ENCODE data around the gene RSRC2. TPM values are rescaled to one million over a fixed set of nuclear protein-coding genes. Genes with fewer than 3 reads are reported as not detected.
"Not testable (repeated sequence)": the region's sequence is repeated elsewhere in the genome, so short reads cannot be mapped to it uniquely, and the experiment has no call there.

RSRC2 gene
- total RNA-seq, 2 donors from 2014 or later = 35.8 to 43.8 TPM

DNA sequence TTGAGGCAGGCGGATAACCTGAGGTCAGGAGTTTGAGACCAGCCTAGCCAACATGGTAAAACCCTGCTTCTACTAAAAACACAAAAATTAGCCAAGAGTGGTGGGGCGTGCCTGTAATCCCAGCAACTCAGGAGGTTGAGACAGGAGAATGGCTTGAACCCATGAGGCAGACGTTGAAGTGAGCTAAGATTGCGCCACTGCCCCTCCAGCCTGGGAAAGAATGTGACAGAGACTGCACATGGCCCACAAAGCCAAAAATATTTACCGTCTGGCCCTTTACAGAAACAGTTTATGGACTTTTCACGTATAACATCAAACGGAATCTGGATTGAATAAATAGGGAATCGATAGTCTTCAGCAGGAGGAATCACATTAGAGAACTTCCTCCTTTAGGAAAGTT is 3.5 kb downstream of the RSRC2 start:
- DNase-seq (no peak), ATAC-seq (no peak)
- intact Hi-C loops (cut with DNase I) = loop anchor here in 1 of 2 donors (10.0 kb wide), 1 partner anchor 232 kb away; the partner anchor contains the start of gene DENR

DNA sequence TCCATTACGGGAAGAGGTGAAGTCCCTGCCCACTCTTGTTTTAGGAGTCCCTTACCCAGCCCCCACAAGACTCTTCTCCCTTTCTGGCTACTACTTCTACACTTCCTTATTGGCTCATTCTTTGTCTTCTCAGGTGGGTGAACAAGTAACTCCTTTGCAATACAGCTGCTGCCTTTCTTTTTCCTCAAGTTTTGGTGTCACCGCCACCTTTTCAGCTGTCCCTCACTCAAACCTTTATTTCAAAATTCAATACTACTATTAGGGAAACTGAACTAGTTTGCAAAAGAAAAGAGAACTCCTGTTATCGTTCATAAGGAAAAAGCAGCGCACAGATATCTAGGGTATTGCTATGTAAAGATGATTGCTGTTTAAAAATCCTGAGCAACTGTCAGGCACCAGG is 6.1 kb downstream of the RSRC2 start:
- DNase-seq = no peak
- intact Hi-C loops (cut with DNase I) = loop anchor here in 1 of 2 donors (10.0 kb wide), 1 partner anchor 234 kb away; the partner anchor contains the start of gene DENR
- no peak for ATAC-seq

DNA sequence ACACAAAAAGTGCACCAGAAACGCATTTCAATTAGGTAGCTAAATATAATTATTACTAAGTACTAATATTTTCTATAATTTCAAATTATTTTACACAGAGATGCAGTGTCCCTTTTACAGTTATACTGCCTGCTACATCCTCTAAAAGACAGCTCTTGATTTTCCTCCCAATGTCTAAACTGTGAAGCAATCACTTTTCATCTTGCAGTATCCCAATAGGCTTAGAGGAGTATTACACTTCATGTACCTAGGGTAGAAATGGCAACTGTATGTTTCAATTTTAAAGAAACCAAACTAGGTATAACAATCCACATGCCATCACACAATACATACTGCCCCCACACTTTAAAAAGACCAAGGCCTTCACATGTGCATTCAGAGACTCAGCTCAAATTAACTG is 7.3 kb downstream of the RSRC2 start:
- DNase-seq = no peak
- no peak for ATAC-seq
- intact Hi-C loops (cut with DNase I) = no loop called here

DNA sequence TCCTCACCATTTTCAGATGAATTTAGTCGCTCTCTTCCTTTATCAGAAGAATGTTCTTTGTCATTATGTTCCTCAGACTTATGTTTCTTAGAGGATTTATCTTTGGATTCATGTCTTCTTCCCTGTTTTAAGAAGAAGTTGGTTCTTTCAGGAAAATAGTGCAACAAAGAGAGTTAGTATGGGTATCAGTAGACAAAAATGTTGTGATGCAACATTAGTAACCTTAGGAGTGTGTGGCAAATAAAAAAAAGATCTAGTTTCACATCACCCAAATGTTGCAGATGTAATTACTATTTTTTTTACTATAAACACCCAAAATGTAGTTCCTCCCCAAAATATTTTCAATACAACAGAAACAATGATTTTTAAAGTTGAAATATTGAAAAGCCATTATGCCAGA is 7.8 kb downstream of the RSRC2 start:
- intact Hi-C loops (cut with DNase I) = no loop called here
- no peak for ATAC-seq
- DNase-seq = no peak

DNA sequence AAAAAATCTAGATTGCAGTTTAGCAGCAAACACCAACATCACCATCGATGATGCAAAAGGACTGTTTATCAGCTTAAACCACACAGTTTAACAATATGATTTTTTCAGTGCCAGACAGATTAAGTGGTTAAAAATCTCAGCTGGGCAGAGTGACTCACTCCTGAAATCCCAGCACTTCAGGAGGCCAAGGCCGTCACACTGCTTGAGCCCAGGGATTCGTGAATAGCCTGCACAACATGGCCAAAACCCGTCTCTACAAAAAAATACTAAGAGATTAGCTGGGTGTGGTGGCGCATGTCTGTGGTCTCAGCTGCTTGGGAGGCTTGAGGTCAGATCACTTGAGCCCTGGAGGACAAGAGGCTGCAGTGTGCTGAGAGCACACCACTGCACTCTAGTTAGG is 8.9 kb downstream of the RSRC2 start:
- intact Hi-C loops (cut with DNase I) = no loop called here
- DNase-seq (no peak), ATAC-seq (peak in 1 of 2 donors; percentile 90)

DNA sequence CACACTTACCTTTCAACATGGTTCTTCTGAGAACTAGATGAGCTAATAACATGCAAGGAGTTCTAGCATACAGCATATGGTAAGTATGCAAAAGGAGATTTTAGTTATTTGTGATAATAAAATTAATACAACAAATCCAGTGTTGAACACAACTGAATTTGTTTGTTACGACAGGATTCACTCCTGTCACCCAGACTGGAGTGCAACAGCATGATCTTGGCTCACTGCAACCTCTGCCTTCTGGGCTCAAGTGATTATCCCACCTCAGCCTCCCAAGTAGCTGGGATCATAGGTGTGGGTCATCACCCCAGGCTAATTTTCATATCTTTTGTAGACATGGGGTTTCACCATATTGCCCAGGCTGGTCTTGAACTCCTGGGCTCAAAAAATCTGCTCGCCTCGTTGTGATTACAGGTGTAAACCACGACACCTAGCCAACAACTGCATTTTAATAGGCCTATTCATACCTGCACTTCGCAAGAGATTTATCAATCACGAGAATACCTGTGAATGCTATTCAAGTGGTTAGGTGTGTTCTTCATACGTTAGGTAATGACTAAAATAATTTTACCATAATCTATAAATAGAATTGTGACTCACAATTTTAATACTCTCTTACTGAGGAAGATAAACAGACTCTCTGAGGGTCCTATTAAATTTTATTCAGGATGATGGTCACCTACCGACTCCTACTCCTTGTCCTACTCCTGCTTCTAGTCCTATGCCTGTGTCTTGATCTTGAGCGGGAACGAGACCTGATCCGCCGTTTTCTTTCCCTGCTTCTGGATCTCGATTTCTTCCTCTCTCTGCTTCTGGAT is 10.0 kb downstream of the RSRC2 start:
- no peak for ATAC-seq
- intact Hi-C loops (cut with DNase I) = no loop called here

DNA sequence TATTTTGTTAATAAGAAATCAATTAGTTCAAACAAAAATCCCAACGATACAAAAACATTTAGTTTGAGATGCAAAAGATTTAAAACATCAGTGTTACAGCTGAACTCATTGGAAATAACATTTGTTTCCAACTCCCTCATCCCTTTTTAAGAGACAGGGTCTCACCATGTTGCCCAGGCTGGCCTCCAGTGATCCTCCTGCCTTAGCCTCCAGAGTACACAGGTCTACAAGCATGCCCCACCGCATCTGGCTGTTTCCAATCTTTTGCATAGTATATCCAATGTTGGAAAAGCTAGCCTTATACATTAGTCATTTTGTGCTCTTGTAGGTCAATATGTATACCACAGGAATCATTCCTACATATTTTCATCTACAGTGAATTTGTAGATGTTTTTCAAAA is 11.5 kb downstream of the RSRC2 start:
- no peak for DNase-seq
- intact Hi-C loops (cut with DNase I) = no loop called here
- ATAC-seq = no peak

More for the DNA sequence above, 10.0 kb downstream of the RSRC2 start:
- DNase-seq = no peak

DNA sequence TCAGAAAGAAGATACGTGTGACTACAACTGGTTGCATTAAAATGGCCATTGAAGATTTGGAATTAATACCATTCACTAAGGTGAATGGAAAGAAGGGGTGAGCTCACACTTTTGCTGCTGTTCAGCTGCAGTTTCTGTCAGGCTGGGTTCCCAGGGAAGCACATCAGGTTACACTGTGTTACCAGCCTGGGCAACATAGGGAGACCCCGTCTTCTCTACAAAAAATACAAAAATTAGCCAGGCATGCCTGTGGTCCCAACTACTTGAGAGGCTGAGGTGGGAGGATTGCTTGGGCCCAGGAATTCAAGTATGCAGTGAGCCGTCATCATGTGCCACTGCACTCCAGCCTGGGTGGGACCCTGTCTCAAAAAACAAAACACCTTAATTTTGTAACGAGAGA is 13.1 kb downstream of the RSRC2 start:
- intact Hi-C loops (cut with DNase I) = no loop called here
- ATAC-seq = no peak
- DNase-seq = no peak

DNA sequence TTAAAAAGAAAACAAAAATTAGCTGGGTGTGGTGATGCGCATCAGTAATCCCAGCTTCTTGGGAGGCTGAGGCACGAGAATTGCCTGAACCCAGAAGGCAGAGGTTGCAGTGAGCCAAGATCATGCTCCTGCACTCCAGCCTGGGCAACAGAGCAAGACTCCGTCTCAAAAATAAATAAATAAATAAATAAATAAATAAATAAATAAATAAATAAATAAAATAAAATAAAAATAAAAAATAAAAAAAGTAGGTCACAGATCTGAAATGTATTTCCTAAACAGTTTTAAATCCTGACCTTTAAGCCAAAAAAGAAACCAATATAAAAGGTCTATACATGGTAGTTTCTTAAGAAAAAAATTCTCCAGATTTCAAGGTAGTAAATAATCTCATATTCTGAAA is 13.7 kb downstream of the RSRC2 start:
- ATAC-seq; DNase-seq; intact Hi-C loops (cut with DNase I): not testable (repeated sequence)

DNA sequence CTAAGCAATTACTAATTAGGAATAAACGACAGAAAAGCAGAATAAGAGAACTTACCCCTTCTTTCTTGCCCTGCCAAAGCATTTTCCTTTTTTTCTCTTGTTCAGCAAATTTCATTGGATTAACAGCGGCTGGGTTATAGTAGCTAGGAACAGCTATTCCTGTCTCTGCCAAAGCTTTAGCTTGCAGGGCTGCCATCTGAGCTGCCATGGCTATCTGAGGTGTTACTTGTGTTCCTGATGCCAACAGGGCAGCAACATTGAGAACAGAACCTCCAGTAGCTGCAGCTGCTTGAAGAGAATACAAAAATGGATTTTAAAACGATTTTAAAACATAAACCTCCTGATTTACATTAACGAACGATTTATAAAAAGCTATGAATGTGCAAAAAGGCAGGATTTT is 18.6 kb downstream of the RSRC2 start:
- intact Hi-C loops (cut with DNase I) = no loop called here
- DNase-seq (no peak), ATAC-seq (peak; percentile 48 to 79)

DNA sequence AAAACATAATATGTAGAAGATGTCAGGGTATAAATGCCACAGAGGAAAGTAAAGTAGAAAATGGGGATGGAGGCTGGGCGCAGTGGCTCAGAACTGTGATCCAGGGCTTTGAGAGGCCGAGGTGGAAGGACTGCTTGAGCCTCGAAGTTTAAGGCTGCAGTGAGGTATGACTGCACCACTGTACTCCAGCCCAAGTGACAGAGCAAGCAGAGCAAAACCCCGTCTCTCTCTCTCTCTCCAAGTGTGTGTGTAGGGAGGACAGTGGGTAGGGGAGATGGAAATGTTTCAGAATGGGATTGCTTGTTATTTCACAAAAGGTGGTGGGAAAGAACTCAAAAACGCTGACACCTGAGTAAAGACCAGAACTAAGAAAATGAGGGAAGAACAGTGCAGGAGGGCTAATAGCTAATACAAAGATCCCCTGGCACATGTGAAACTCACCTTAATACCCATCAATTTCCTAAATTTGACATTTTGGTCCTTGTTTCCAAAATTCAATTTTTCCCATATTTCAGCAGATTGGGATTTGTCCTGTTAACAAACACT is 20.3 kb downstream of the RSRC2 start:
- DNase-seq (no peak), ATAC-seq (no peak)
- intact Hi-C loops (cut with DNase I) = no loop called here

DNA sequence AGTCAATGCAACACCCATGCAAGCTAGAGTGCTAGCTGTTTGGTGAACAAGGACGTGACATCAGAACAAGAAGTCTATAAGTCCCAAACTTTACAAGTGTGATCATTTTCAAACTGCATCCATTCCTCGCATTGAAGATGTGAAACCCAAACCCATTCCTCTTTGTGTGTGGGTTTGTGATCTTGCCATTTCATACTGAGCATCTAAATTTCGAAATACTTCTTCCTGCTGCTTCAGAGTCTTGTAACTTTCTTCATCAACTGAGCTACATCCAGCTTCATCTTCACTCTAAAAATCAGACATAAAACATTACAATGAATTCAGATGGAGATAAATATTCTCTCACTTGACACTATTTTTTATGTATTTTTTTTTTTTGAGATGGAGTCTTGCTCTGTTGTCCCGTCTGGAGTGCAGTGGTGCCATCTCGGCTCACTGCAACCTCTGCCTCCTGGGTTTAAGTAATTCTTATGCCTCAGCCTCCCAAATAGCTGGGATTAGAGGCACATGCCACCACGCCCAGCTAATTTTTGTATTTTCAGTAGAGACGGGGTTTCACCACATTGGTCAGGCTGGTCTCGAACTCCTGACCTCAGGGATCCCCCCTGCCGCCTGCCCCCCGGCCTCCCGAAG is 21.2 kb downstream of the RSRC2 start:
- DNase-seq (no peak), ATAC-seq (no peak)
- intact Hi-C loops (cut with DNase I) = no loop called here

DNA sequence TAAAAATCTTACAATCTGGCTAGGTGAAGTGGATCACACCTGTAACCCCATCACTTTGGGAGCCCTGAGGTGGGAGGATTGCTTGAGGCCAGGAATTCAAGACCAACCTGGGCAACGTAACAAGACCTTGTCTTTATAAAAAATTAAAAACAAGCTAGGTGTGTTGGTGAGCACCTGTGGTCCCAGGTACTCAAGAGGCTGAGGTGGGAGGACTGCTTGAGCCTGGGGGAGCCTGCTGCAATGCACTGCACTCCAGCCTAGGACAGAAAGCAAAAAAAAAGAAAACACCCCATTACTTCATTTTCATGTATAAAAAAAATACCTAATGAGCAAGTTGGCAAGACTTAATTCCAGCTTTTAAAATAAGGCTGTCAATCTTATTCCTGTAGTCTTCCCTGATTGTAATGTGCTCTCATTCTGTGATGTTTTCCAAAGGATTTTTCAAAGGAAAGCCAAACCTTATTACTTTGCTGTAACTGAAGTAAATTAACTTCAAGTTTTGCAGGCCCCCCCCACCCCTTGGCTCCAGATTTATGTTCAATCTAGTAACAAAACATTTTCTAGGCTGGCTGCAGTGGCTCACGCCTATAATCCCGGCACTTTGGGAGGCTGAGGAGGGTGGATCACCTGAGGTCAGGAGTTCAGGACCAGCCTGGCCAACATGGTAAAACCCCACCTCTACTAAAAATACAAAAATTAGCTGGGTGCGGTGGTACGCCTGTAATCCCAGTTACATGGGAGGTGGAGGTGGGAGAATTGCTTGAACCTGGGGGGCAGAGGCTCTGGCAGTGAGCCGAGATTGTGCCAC is 22.7 kb downstream of the RSRC2 start:
- ATAC-seq (no peak), DNase-seq (no peak)
- intact Hi-C loops (cut with DNase I) = no loop called here

DNA sequence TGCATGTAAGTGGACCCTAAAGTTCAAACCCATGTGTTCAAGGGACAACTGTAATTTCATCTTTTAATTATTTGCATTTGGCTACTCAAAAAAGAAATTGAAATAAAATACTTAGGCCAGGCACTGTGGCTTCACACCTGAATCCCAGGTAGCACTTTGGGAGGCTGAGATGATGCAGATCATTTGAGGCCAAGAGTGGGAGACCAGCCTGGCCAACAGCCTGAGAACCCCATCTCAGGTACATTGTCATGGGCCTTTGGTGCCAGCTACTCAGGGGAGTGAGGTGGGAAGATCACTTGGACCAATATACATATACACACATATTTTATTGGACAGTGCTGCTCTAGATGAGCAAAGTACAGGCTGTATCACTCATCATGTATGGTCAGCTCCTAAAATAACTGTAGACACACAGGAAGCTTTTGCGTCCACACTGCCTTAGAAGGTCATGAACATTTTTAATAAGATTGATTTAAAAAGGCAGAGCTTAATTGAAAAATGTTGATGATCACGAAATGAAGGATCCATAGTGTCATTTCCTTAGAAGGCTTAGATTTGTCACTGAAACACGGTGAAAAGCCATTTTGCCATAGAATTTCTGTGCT is 23.5 kb downstream of the RSRC2 start:
- no peak for DNase-seq
- ATAC-seq = no peak
- intact Hi-C loops (cut with DNase I) = no loop called here

DNA sequence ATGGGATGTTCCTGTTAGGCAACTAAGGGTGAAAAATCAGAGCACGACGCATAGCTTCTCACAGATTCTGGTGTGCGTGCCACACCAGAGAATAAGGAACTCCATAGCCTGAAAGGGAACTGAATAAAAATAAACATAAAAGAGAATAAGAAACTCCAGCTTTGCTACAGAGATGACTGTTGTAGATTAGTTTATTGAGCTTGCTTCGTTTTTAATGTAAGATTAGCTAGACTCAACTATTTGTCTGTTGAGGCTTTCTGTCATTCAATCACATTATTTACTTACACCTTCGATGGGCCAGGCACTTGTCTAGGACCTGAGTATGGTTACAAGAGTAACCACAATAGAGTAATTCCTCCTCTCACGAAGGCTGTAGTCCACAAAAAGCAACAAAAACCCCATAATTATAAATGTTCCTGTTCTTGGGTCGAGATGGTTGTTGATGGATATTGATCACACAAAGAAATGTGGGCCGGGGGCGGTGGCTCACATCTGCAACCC is 25.2 kb downstream of the RSRC2 start:
- intact Hi-C loops (cut with DNase I) = no loop called here
- no peak for ATAC-seq
- no peak for DNase-seq

DNA sequence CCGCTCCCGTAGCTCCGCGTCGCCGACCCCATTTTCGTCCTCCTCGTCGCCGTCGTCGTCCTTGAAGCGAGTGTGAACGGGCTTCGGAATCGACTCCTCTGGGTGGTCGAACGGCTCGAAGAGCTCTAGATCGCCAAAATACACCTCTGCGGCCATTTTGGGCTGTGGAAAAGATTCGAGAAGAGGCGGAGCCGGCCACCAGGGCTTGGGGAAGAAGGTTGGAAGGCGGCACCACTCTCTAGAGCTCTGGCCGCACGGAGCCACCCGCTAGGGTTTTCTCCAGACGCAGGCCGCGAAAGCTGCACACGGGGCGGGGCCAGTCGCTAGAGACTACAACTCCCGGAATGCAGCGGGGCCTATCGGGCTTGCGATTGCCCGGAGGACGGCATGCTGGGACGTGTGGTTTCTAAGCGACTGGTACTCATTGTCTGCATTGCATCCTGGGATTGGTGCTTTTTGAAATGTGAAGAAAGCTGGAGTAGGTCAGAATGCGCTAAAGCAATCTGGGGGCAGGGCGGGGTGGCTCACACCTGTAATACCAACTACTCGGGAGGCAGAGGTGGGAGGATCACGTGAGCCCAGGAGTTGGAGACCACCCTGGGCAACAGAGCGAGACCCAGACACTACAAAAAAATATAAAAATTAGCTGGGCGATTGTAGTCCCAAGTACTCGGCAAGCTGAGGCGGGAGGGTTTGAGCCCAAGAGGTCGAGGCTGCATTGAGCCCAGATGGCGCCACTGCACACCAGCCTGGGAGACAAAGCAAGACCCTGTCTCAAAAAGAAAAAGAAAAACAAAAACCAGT is 25.8 kb downstream of the RSRC2 start, which contains the start of gene ZCCHC8:
Gene ZCCHC8, minus strand, starts transcription at position 248 of the 804 bp plus-strand sequence. Its CDS starts 92 bp downstream, at position 156.
- ATAC-seq (peak; percentile 98 to 99), DNase-seq (peak; percentile 98)
- intact Hi-C loops (cut with DNase I) = no loop called here

DNA sequence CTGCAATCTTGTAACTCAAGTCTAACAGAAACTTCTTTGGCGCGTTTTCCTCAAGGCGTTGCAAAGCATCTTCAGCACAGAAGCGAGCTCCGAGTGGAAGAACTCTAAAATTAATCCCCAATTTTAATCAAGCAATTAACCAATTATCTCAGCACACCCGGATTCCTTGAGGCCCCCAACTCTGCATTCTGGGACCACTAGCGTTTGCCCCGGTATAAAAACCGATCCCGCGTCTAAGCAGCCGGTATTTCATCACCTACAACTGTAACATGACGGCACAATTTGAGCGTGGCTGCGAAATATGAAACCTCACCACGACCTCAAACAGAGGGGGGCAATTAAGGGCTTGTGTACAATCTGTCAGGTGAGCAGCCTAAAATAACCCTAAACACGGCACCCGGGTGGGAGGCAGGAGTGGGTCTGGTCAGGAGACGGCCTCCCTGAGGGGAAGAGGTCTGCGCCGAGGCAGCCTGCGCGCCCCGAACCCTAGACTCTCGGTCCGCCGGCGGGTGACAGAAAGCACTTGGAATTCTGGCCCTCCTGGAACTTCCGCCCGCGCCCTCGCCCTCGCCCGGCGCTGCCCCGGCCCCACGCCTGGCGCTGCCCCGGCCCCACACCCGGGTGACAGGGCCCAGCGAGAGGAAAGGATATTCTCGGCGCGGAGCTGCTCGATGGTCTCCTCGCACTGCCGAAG is 26.6 kb downstream of the RSRC2 start:
- ATAC-seq = peak; percentile 61 to 62
- intact Hi-C loops (cut with DNase I) = no loop called here
- peak; percentile 62 for DNase-seq

DNA sequence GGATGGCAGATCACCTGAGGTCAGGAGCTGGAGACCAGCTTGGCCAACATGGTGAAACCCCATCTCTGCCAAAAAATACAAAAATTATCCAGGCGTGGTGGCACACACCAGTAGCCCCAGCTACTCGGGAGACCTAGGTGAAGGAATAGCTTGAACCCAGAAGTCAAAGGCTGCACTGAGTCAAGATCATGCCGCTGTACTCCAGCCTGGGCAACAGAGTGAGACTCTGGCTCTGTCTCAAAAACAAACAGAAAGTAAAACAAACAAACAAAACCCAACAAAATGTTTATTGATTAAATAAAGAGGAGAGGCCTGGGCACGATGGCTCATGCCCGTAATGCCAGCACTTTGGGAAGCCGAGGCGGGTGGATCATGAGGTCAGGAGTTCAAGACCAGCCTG is 31.5 kb downstream of the RSRC2 start:
- intact Hi-C loops (cut with DNase I) = no loop called here

More for the DNA sequence above, 31.5 kb downstream of the RSRC2 start:
- ATAC-seq (no peak), DNase-seq (no peak)
